ENCODE data around the gene GATA5. TPM values are rescaled to one million over a fixed set of nuclear protein-coding genes. Genes with fewer than 3 reads are reported as not detected.

The GATA5 gene
- total and polyA plus RNA-seq, 10 donors: 0.02 to 0.19 (median 0.13) TPM; not detected in 7

DNA sequence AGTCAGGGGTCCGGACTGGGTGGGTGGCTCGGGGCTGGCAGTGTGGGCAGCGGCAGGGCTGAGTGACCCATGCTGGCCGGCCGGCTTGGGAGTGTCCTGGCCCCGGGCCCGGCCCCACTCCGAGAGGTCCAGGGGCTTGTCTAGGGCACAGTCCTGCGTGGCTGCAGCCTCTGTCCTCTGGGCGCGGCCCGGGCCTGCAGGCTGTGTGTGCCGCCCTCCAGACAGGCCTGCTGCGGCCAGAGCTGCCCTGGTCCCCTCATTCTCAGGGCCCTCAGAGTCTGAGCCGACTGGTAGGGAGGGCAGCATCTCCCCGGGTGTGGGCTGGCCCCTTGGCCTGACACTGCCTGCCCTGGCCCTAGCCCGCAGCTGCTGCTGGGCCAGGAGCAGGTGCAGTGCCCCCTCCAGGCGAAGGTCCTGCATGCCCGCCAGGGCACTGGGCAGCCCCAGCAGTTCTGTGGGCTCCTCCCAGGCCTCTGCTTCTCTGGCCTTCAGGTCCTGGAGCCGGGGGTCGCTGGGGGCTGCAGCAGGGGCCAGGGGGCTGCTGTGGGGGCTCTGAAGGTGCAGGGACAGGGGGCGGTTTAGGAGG is 61.8 kb downstream of the GATA5 start:
- no peak overlapping the region for H3K27ac ChIP-seq
- TF ChIP-seq POLR2A (IDR thresholded peaks at IDR 0.05) (no peak), CTCF (IDR thresholded peaks at IDR 0.05 in 8 of 11, conservative IDR thresholded peaks at IDR 0.05 in 3 of 11) (no peak), POLR2AphosphoS5 (IDR thresholded peaks at IDR 0.05) (no peak)
- DNase-seq: no peak
- H3K36me3 ChIP-seq: no peaks in the 10 kb centered on the region
- peaks cover 7 to 28% (median 16%) of the 10 kb centered on the region in 6 donors for H3K4me1 ChIP-seq
- 74 to 86% (median 80%) methylated on average over 8 to 22 of the region's 22 CpGs for WGBS, 5 donors
- H3K4me3 ChIP-seq: no peak overlapping the region
- H3K27me3 ChIP-seq (replicated peaks in 1 of 7): peaks cover 0 to 45% (median 9%) of the 10 kb centered on the region in 7 donors
- intact Hi-C loops (cut with DNase I; ENCODE audit: low total_unique reads): no loop called here
- no peaks in the 10 kb centered on the region for H3K9me3 ChIP-seq

Other genes with a start within 250 kb of the GATA5 start
- 10 to 100 TPM; 40.6 to 81.7 (median 64.8) TPM for gene OSBPL2, start 237.5 kb downstream of the GATA5 start, total RNA-seq
- gene OSBPL2, start 237.5 kb downstream of the GATA5 start, polyA plus RNA-seq: 10 to 100 TPM in 2 of 3 donors, 1 to 10 TPM in 1; 9.2 to 19.6 (median 14.0) TPM
- 100 to 1,000 TPM in 2 of 7 donors, 10 to 100 TPM in 5; 67.1 to 112 (median 82.3) TPM for gene ADRM1, start 173.0 kb downstream of the GATA5 start, total RNA-seq
- gene ADRM1, start 173.0 kb downstream of the GATA5 start, polyA plus RNA-seq: 10 to 100 TPM; 60.5 to 95.6 (median 74.7) TPM
- gene LAMA5, start 108.7 kb downstream of the GATA5 start, total RNA-seq: 100 to 1,000 TPM in 4 of 7 donors, 10 to 100 TPM in 3; 69.8 to 203 (median 108) TPM
- 100 to 1,000 TPM in 2 of 3 donors, 10 to 100 TPM in 1; 46.5 to 266 (median 128) TPM for gene LAMA5, start 108.7 kb downstream of the GATA5 start, polyA plus RNA-seq
- gene RPS21, start 88.9 kb downstream of the GATA5 start, total RNA-seq: 1,000 to 10,000 TPM; 1,168 to 3,909 (median 1,666) TPM
- gene RPS21, start 88.9 kb downstream of the GATA5 start, polyA plus RNA-seq: over 10,000 TPM in 2 of 3 donors, 1,000 to 10,000 TPM in 1; 9,792 to 11,722 (median 10,372) TPM
- 1 to 10 TPM; 3.9 to 5.9 (median 4.1) TPM for gene CABLES2, start 68.7 kb downstream of the GATA5 start, total RNA-seq
- 1 to 10 TPM; 2.0 to 2.7 (median 2.4) TPM for gene CABLES2, start 68.7 kb downstream of the GATA5 start, polyA plus RNA-seq
- gene RBBP8NL, start 48.5 kb downstream of the GATA5 start, total RNA-seq: not detected
- under 1 TPM in 1 of 3 donors, not detected in 2; 0.03 TPM for gene RBBP8NL, start 48.5 kb downstream of the GATA5 start, polyA plus RNA-seq
- gene SLCO4A1, start 166.5 kb upstream of the GATA5 start, total RNA-seq: 10 to 100 TPM in 2 of 7 donors, 1 to 10 TPM in 5; 2.9 to 16.3 (median 7.1) TPM
- 1 to 10 TPM; 4.7 to 7.7 (median 5.9) TPM for gene SLCO4A1, start 166.5 kb upstream of the GATA5 start, polyA plus RNA-seq
- 1 to 10 TPM in 3 of 7 donors, under 1 TPM in 4; 0.51 to 5.7 (median 0.92) TPM for gene NTSR1, start 232.8 kb upstream of the GATA5 start, total RNA-seq
- under 1 TPM; 0.14 to 0.30 (median 0.26) TPM for gene NTSR1, start 232.8 kb upstream of the GATA5 start, polyA plus RNA-seq

All from spleen (tissue), 11 donors.